PC-3 (cell line): ENCODE measurements around the gene BFSP2. TPM values are rescaled to one million over a fixed set of nuclear protein-coding genes. Genes with fewer than 3 reads are reported as not detected.
A peak's percentile ranks its signal among the peaks of the same experiment; 100 is the strongest.

Experiments used
- ATAC-seq: fragments of 200-7000 bp; cut with Tn5 transposase; 2 replicates; pipeline ENCODE4 v1.9.1; 2020; ENCODE audit warnings: mild to moderate bottlenecking, moderate library complexity
- BruUV-seq: library from RNA; stranded (reverse); fragments of 400-500 nt; replicated peaks from 2 replicates; lab custom pipeline; 2021; lab: Mats Ljungman, UMichigan
- CTCF ChIA-PET: fragments of 300-600 bp; sonication (Branson Sonifier 250); formaldehyde crosslinking; loops from one replicate; lab custom pipeline; 2022; ENCODE audit warnings: antibody characterized with exemption; lab: Charles Lee
- POLR2A ChIA-PET: fragments of 300-600 bp; sonication (Branson Sonifier 250); formaldehyde crosslinking; loops from one replicate; lab custom pipeline; 2022; ENCODE audit warnings: antibody characterized with exemption; ENCODE audit not compliant: unreplicated experiment; lab: Charles Lee
- DNase-seq: peaks from one replicate; pipeline ENCODE4 v3.0.0-alpha.2; 2015
- H2AFZ ChIP-seq: fragments of 300-600 bp; sonication (generic); 2 replicates; pipeline ENCODE4 v1.6.0; 2016; ENCODE audit warnings: antibody characterized with exemption, low read length
- H3F3A ChIP-seq: fragments of 300-600 bp; sonication (generic); one replicate; pipeline ENCODE4 v1.6.0; 2017; ENCODE audit warnings: antibody characterized with exemption, low read length, control low read depth, mild to moderate bottlenecking; ENCODE audit not compliant: unreplicated experiment
- H3K27ac ChIP-seq: fragments of 300-600 bp; sonication (generic); 2 replicates; pipeline ENCODE4 v1.5.1; 2016; ENCODE audit warnings: mild to moderate bottlenecking, low read length
- H3K27me3 ChIP-seq: fragments of 300-600 bp; sonication (generic); 2 replicates; pipeline ENCODE4 v1.6.1; 2016; ENCODE audit warnings: low read length, mixed read lengths
- H3K36me3 ChIP-seq: fragments of 300-600 bp; sonication (generic); 2 replicates; pipeline ENCODE4 v1.6.1; 2016; ENCODE audit warnings: low read depth, mixed run types, low read length, mixed read lengths
- H3K4me1 ChIP-seq: fragments of 300-600 bp; sonication (generic); 2 replicates; pipeline ENCODE4 v1.5.1; 2016; ENCODE audit warnings: low read length; ENCODE audit not compliant: insufficient read depth
- H3K4me2 ChIP-seq: fragments of 300-600 bp; sonication (generic); 2 replicates; pipeline ENCODE4 v1.6.0; 2016; ENCODE audit warnings: low read length
- H3K4me3 ChIP-seq: fragments of 300-600 bp; sonication (generic); 2 replicates; pipeline ENCODE4 v1.5.1; 2016; ENCODE audit warnings: mild to moderate bottlenecking, low read length, mixed read lengths
- H3K79me2 ChIP-seq: fragments of 300-600 bp; sonication (generic); 2 replicates; pipeline ENCODE4 v1.6.1; 2017; ENCODE audit warnings: low read length, mixed read lengths
- H3K9ac ChIP-seq: fragments of 300-600 bp; sonication (generic); 2 replicates; pipeline ENCODE4 v1.6.0; 2016; ENCODE audit warnings: mild to moderate bottlenecking, low read length
- H3K9me2 ChIP-seq: fragments of 300-600 bp; sonication (generic); replicated peaks from 2 replicates; pipeline ENCODE4 v1.6.1; 2016; ENCODE audit warnings: mixed run types, low read length, mixed read lengths
- H3K9me3 ChIP-seq: fragments of 300-600 bp; sonication (generic); 2 replicates; pipeline ENCODE4 v1.6.1; 2016; ENCODE audit warnings: low read length, mixed read lengths
- H4K20me1 ChIP-seq: fragments of 300-600 bp; sonication (generic); 2 replicates; pipeline ENCODE4 v1.6.1; 2016; ENCODE audit warnings: low read length, mixed read lengths
- CTCF ChIP-seq: fragments of 300-600 bp; sonication (generic); conservative IDR thresholded peaks from 2 replicates; pipeline ENCODE4 v1.5.1; 2017; ENCODE audit warnings: antibody characterized with exemption, low read depth, mild to moderate bottlenecking, low read length
- EZH2 ChIP-seq: fragments of 300-600 bp; sonication (generic); IDR thresholded peaks from one replicate; pipeline ENCODE4 v1.6.1; 2017; ENCODE audit warnings: antibody characterized with exemption, mild to moderate bottlenecking, low read length; ENCODE audit not compliant: unreplicated experiment
- EZH2phosphoT487 ChIP-seq: fragments of 300-600 bp; sonication (generic); IDR thresholded peaks from 2 replicates; pipeline ENCODE4 v1.6.1; 2018; ENCODE audit warnings: mild to moderate bottlenecking, antibody characterized with exemption, low read length, borderline replicate concordance
- intact Hi-C: fragments of 100-400 bp; cut with micrococcal nuclease; formaldehyde crosslinking; loops from 2 replicates; pipeline ENCODE4 v1.9.0; 2023
- total RNA-seq: library from RNA; depleted of rRNA; stranded (reverse); fragments of >200 nt; gene quantifications from 2 replicates; pipeline ENCODE4 v1.2.3, GENCODE V29; 2014

The BFSP2 gene
- total RNA-seq, 1 experiment from 2014 or later: not detected

- H3K4me1 ChIP-seq: peaks cover 15% of the 10 kb centered on the region
- H3K27me3 ChIP-seq: no peaks in the 10 kb centered on the region
- H3K27ac ChIP-seq: peak overlapping the region; percentile 31
- ATAC-seq (peak; percentile 71), DNase-seq (peak; percentile 42)
- peak overlapping the region; percentile 13; the same call in 1 of the 2 replicates for H3K4me2 ChIP-seq
- TF ChIP-seq EZH2 (no peak), EZH2phosphoT487 (no peak), CTCF (no peak)
- H2AFZ ChIP-seq: no peak overlapping the region
- H3K9me2 ChIP-seq: no peaks in the 10 kb centered on the region
- ChIA-PET CTCF (no interaction called here), POLR2A (interaction anchor here (0.9 kb wide), 1 partner anchor 85 kb away, joined by 4 read pairs; the partner anchor contains the start of gene CDV3)
- H3K9me3 ChIP-seq: no peaks in the 10 kb centered on the region
- no peak overlapping the region for H3K9ac ChIP-seq
- H3F3A ChIP-seq: no peaks in the 10 kb centered on the region
- no peaks in the 10 kb centered on the region for H3K36me3 ChIP-seq
- intact Hi-C loops: loop anchor here (1.0 kb wide), 1 partner anchor 84 kb away; the partner anchor contains the start of gene CDV3
- no TSS peak for BruUV-seq
- H4K20me1 ChIP-seq: no peaks in the 10 kb centered on the region
- no peaks in the 10 kb centered on the region for H3K79me2 ChIP-seq
- no peak overlapping the region for H3K4me3 ChIP-seq
Observed at GRCh38 chr3:133488785-133489367, 89.0 kb downstream of the BFSP2 start.

DNA sequence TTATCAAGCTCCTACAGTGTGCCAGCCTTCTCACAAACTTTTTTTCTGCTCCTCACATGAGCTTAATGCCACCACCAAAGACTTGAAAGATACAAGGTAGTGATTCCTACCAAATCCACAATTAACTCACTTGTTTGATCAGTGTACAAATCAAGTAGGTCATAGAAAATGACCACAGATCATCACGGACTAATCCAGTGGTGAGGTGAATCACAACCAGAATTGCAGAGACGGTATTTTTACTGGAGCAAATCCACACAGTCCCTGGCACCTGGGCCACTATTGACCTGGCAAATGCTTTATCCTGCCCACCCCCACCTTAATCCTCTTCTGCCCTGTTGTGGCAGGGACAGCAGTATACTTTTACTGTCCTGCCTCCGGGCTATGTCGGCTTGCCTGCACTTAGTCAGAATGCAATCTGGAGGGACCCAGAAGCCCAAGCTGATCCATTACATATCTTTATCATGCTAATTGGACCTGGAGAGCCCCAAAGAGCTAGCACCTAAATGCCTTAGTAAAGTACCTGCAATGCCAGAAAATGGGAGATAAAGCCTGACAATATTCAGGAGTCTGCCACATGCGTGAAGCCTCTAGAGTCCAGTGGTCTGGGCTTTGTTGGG lies 89.7 kb downstream of the BFSP2 start:
- TF ChIP-seq CTCF: no peak
- TF ChIP-seq EZH2: no peak
- TF ChIP-seq EZH2phosphoT487: no peak
- H3F3A ChIP-seq: no peaks in the 10 kb centered on the region
- no peaks in the 10 kb centered on the region for H3K79me2 ChIP-seq
- DNase-seq (peak; percentile 60), ATAC-seq (peak; percentile 35)
- H3K9ac ChIP-seq: no peak overlapping the region
- peaks cover 15% of the 10 kb centered on the region for H3K4me1 ChIP-seq
- peak overlapping the region; percentile 34 for H3K27ac ChIP-seq
- peak overlapping the region; percentile 13; the same call in 1 of the 2 replicates for H3K4me2 ChIP-seq
- intact Hi-C loops: loop anchor here (1.0 kb wide), 1 partner anchor 84 kb away; the partner anchor contains the start of gene CDV3
- no TSS peak for BruUV-seq
- H3K9me2 ChIP-seq: no peaks in the 10 kb centered on the region
- H2AFZ ChIP-seq: no peak overlapping the region
- no peaks in the 10 kb centered on the region for H3K36me3 ChIP-seq
- H4K20me1 ChIP-seq: no peaks in the 10 kb centered on the region
- H3K9me3 ChIP-seq: no peaks in the 10 kb centered on the region
- CTCF ChIA-PET: no interaction called here
- H3K27me3 ChIP-seq: no peaks in the 10 kb centered on the region
- POLR2A ChIA-PET: interaction anchor here (0.9 kb wide), 1 partner anchor 84 kb away, joined by 4 read pairs; the partner anchor contains the start of gene CDV3
- no peak overlapping the region for H3K4me3 ChIP-seq
